Measurements from ENCODE around the gene PTPRE.

PTPRE gene

GRCh38 chr10:127922675-127923366, 15.9 kb downstream of the PTPRE start:
- TF ChIP-seq CTCF (IDR thresholded peaks at IDR 0.05; ENCODE audit: low read depth, low read length, missing control alignments): no peak
- DNase-seq (ENCODE audit: low read depth): peak; percentile 90
- H3K4me3 ChIP-seq (ENCODE audit: low read depth, low read length): no peak overlapping the region
- in situ Hi-C loops (cut with HindIII; ENCODE audit: low sequenced_read_pairs): no loop called here

GRCh38 chr10:127923646-127924045, 16.7 kb downstream of the PTPRE start:
- in situ Hi-C loops (cut with HindIII; ENCODE audit: low sequenced_read_pairs): no loop called here
- H3K4me3 ChIP-seq (ENCODE audit: low read depth, low read length): no peak overlapping the region
- no peak for TF ChIP-seq CTCF (IDR thresholded peaks at IDR 0.05; ENCODE audit: low read depth, low read length, missing control alignments)
- DNase-seq (ENCODE audit: low read depth): no peak

- in situ Hi-C loops (cut with HindIII; ENCODE audit: low sequenced_read_pairs): no loop called here
- no peak for TF ChIP-seq CTCF (IDR thresholded peaks at IDR 0.05; ENCODE audit: low read depth, low read length, missing control alignments)
- no peak for DNase-seq (ENCODE audit: low read depth)
- H3K4me3 ChIP-seq (ENCODE audit: low read depth, low read length): no peak overlapping the region
Measured at GRCh38 chr10:127925471-127926207, 18.7 kb downstream of the PTPRE start.

- TF ChIP-seq CTCF (IDR thresholded peaks at IDR 0.05; ENCODE audit: low read depth, low read length, missing control alignments): no peak
- in situ Hi-C loops (cut with HindIII; ENCODE audit: low sequenced_read_pairs): no loop called here
- DNase-seq (ENCODE audit: low read depth): no peak
- H3K4me3 ChIP-seq (ENCODE audit: low read depth, low read length): no peak overlapping the region
Measured at GRCh38 chr10:127926455-127926854, 19.6 kb downstream of the PTPRE start.

- H3K4me3 ChIP-seq (ENCODE audit: low read depth, low read length): no peak overlapping the region
- peak; percentile 37 for DNase-seq (ENCODE audit: low read depth)
- TF ChIP-seq CTCF (IDR thresholded peaks at IDR 0.05; ENCODE audit: low read depth, low read length, missing control alignments): no peak
- in situ Hi-C loops (cut with HindIII; ENCODE audit: low sequenced_read_pairs): no loop called here
Measured at GRCh38 chr10:127928021-127928806, 21.3 kb downstream of the PTPRE start.

- no peak overlapping the region for H3K4me3 ChIP-seq (ENCODE audit: low read depth, low read length)
- in situ Hi-C loops (cut with HindIII; ENCODE audit: low sequenced_read_pairs): no loop called here
- DNase-seq (ENCODE audit: low read depth): no peak
- no peak for TF ChIP-seq CTCF (IDR thresholded peaks at IDR 0.05; ENCODE audit: low read depth, low read length, missing control alignments)
Measured at GRCh38 chr10:127932521-127933270, 25.8 kb downstream of the PTPRE start.
